Measurements from ENCODE around the gene CPNE5.
"Not testable (repeated sequence)": the region's sequence is repeated elsewhere in the genome, so short reads cannot be mapped to it uniquely, and the experiment has no call there.

Gene CPNE5

GRCh38 chr6:36713846-36714245 lies 125.4 kb downstream of the CPNE5 start:
- in situ Hi-C loops (cut with HindIII; ENCODE audit: low sequenced_read_pairs), result no loop called here

GRCh38 chr6:36712816-36713215 lies 126.4 kb downstream of the CPNE5 start:
- in situ Hi-C loops (cut with HindIII; ENCODE audit: low sequenced_read_pairs), result no loop called here

- in situ Hi-C loops (cut with HindIII; ENCODE audit: low sequenced_read_pairs), result no loop called here
Measured at GRCh38 chr6:36706339-36706738, 132.9 kb downstream of the CPNE5 start.

GRCh38 chr6:36704961-36705577 lies 134.2 kb downstream of the CPNE5 start:
- in situ Hi-C loops (cut with HindIII; ENCODE audit: low sequenced_read_pairs), result not testable (repeated sequence)

GRCh38 chr6:36703982-36704381 lies 135.3 kb downstream of the CPNE5 start:
- in situ Hi-C loops (cut with HindIII; ENCODE audit: low sequenced_read_pairs), result no loop called here

- in situ Hi-C loops (cut with HindIII; ENCODE audit: low sequenced_read_pairs), result no loop called here
Measured at GRCh38 chr6:36703081-36703606, 136.1 kb downstream of the CPNE5 start.

GRCh38 chr6:36702656-36703055 lies 136.6 kb downstream of the CPNE5 start:
- in situ Hi-C loops (cut with HindIII; ENCODE audit: low sequenced_read_pairs), result no loop called here

- in situ Hi-C loops (cut with HindIII; ENCODE audit: low sequenced_read_pairs), result no loop called here
Measured at GRCh38 chr6:36701401-36701991, 137.7 kb downstream of the CPNE5 start.

GRCh38 chr6:36700831-36701230 lies 138.4 kb downstream of the CPNE5 start:
- in situ Hi-C loops (cut with HindIII; ENCODE audit: low sequenced_read_pairs), result no loop called here

GRCh38 chr6:36700071-36700812 lies 139.0 kb downstream of the CPNE5 start:
- in situ Hi-C loops (cut with HindIII; ENCODE audit: low sequenced_read_pairs), result no loop called here

GRCh38 chr6:36699348-36699747 lies 139.9 kb downstream of the CPNE5 start:
- in situ Hi-C loops (cut with HindIII; ENCODE audit: low sequenced_read_pairs), result no loop called here

- in situ Hi-C loops (cut with HindIII; ENCODE audit: low sequenced_read_pairs), result no loop called here
Measured at GRCh38 chr6:36698871-36699271, 140.4 kb downstream of the CPNE5 start.

- in situ Hi-C loops (cut with HindIII; ENCODE audit: low sequenced_read_pairs), result no loop called here
Measured at GRCh38 chr6:36698196-36698595, 141.0 kb downstream of the CPNE5 start.

- in situ Hi-C loops (cut with HindIII; ENCODE audit: low sequenced_read_pairs), result no loop called here
Measured at GRCh38 chr6:36697481-36697903, 141.8 kb downstream of the CPNE5 start, which contains the start of gene RAB44. Gene RAB44 (plus strand): TSS chr6:36697826. CDS start chr6:36704236, 6,410 bp downstream.

- in situ Hi-C loops (cut with HindIII; ENCODE audit: low sequenced_read_pairs), result no loop called here
Measured at GRCh38 chr6:36695414-36695813, 143.8 kb downstream of the CPNE5 start.

- in situ Hi-C loops (cut with HindIII; ENCODE audit: low sequenced_read_pairs), result no loop called here
Measured at GRCh38 chr6:36694616-36695015, 144.6 kb downstream of the CPNE5 start.

GRCh38 chr6:36692861-36693702 lies 146.2 kb downstream of the CPNE5 start:
- in situ Hi-C loops (cut with HindIII; ENCODE audit: low sequenced_read_pairs), result no loop called here

GRCh38 chr6:36692220-36692619 lies 147.0 kb downstream of the CPNE5 start:
- in situ Hi-C loops (cut with HindIII; ENCODE audit: low sequenced_read_pairs), result no loop called here

- in situ Hi-C loops (cut with HindIII; ENCODE audit: low sequenced_read_pairs), result no loop called here
Measured at GRCh38 chr6:36691612-36692011, 147.6 kb downstream of the CPNE5 start.

- in situ Hi-C loops (cut with HindIII; ENCODE audit: low sequenced_read_pairs), result no loop called here
Measured at GRCh38 chr6:36691011-36691410, 148.2 kb downstream of the CPNE5 start.

All from DLD1 (cell line).